ENCODE measurements around the gene KAT14. TPM values are rescaled to one million over a fixed set of nuclear protein-coding genes. Genes with fewer than 3 reads are reported as not detected.
A peak's percentile ranks its signal among the peaks of the same experiment; 100 is the strongest.

The KAT14 gene
- total RNA-seq, 1 experiment from 2014 or later: 83.2 TPM

- Histone ChIP-seq H3K9me3 (no peaks in the 10 kb centered on the region), H3K4me1 (peaks cover 17% of the 10 kb centered on the region), H3K4me3 (ENCODE audit: low read depth, low read length) (no peak overlapping the region), H3K36me3 (ENCODE audit: control insufficient read depth, insufficient read depth, low read length) (no peaks in the 10 kb centered on the region; the same call in 1 of the 2 replicates), H3K27me3 (replicated peaks; ENCODE audit: control insufficient read depth, insufficient read depth, low read length) (no peaks in the 10 kb centered on the region)
- no TSS peak for BruUV-seq (replicated peaks)
- intact Hi-C loops (cut with micrococcal nuclease; ENCODE audit: unreplicated experiment): no loop called here
- Mint-ChIP-seq H3K27me3 (ENCODE audit: insufficient read depth, unreplicated experiment) (no peaks in the 10 kb centered on the region), H3K4me1 (ENCODE audit: low read depth, unreplicated experiment) (peaks cover 36% of the 10 kb centered on the region), H3K9me3 (ENCODE audit: unreplicated experiment) (no peaks in the 10 kb centered on the region), H3K27ac (ENCODE audit: unreplicated experiment) (no peak overlapping the region), H3K36me3 (ENCODE audit: insufficient read depth, unreplicated experiment) (no peaks in the 10 kb centered on the region), H3K4me3 (ENCODE audit: unreplicated experiment) (no peak overlapping the region)
- ChIA-PET POLR2A (interaction anchor here (1.0 kb wide), 1 partner anchor 54 kb away, joined by 3 read pairs; no protein-coding TSS in a partner anchor), CTCF (interaction anchor here (0.6 to 0.8 kb wide), 2 partner anchors 56 to 95 kb away, joined by 3 read pairs; no protein-coding TSS in a partner anchor)
- peak; percentile 48 to 50 for DNase-seq
- TF ChIP-seq, protein P1, sequence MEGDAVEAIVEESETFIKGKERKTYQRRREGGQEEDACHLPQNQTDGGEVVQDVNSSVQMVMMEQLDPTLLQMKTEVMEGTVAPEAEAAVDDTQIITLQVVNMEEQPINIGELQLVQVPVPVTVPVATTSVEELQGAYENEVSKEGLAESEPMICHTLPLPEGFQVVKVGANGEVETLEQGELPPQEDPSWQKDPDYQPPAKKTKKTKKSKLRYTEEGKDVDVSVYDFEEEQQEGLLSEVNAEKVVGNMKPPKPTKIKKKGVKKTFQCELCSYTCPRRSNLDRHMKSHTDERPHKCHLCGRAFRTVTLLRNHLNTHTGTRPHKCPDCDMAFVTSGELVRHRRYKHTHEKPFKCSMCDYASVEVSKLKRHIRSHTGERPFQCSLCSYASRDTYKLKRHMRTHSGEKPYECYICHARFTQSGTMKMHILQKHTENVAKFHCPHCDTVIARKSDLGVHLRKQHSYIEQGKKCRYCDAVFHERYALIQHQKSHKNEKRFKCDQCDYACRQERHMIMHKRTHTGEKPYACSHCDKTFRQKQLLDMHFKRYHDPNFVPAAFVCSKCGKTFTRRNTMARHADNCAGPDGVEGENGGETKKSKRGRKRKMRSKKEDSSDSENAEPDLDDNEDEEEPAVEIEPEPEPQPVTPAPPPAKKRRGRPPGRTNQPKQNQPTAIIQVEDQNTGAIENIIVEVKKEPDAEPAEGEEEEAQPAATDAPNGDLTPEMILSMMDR (IDR thresholded peaks at IDR 0.05; ENCODE audit: insufficient read depth in 1 of 2, low read depth in 1 of 2, low read length in 1 of 2, severe bottlenecking in 1 of 2, unreplicated experiment in 1 of 2): peak in 1 of 2 experiments; percentile 51
Observed at GRCh38 chr20:18090044-18090443, 47.6 kb upstream of the KAT14 start.

DNA sequence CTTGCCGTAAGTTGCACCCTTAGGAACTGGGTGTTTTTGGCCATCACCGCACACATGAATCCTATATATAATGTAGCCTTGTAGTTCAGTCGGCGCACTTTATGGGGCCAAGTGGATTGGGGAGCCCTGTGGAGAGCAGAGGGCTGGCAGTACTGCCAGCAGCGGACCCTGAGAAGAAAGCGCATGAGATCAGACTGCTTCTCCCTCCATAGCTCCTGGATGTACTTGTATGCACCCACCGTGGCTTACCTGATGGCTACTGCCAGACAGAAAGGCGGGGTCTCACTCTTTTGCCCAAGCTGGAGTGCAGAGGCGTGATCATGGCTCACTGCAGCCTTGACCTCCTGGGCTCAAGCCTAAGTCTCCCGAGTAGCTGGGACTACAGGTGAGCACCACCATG lies 47.2 kb upstream of the KAT14 start:
- H3K4me1 ChIP-seq: peaks cover 17% of the 10 kb centered on the region
- no peak overlapping the region for H3K4me3 ChIP-seq (ENCODE audit: low read depth, low read length)
- H3K27me3 ChIP-seq (replicated peaks; ENCODE audit: control insufficient read depth, insufficient read depth, low read length): no peaks in the 10 kb centered on the region
- H3K4me3 Mint-ChIP-seq (ENCODE audit: unreplicated experiment): no peak overlapping the region
- no peaks in the 10 kb centered on the region for H3K27me3 Mint-ChIP-seq (ENCODE audit: insufficient read depth, unreplicated experiment)
- peaks cover 36% of the 10 kb centered on the region for H3K4me1 Mint-ChIP-seq (ENCODE audit: low read depth, unreplicated experiment)
- ChIA-PET CTCF (interaction anchor here (0.6 kb wide), 1 partner anchor 95 kb away, joined by 3 read pairs; no protein-coding TSS in a partner anchor), POLR2A (interaction anchor here (1.0 kb wide), 1 partner anchor 54 kb away, joined by 3 read pairs; no protein-coding TSS in a partner anchor)
- no peaks in the 10 kb centered on the region for H3K36me3 Mint-ChIP-seq (ENCODE audit: insufficient read depth, unreplicated experiment)
- no peaks in the 10 kb centered on the region for H3K9me3 ChIP-seq
- no peak overlapping the region for H3K27ac Mint-ChIP-seq (ENCODE audit: unreplicated experiment)
- H3K36me3 ChIP-seq (ENCODE audit: control insufficient read depth, insufficient read depth, low read length): no peaks in the 10 kb centered on the region; the same call in 1 of the 2 replicates
- no TSS peak for BruUV-seq (replicated peaks)
- TF ChIP-seq, protein P1 (IDR thresholded peaks at IDR 0.05; ENCODE audit: insufficient read depth in 1 of 2, low read depth in 1 of 2, low read length in 1 of 2, severe bottlenecking in 1 of 2, unreplicated experiment in 1 of 2): no peak
- intact Hi-C loops (cut with micrococcal nuclease; ENCODE audit: unreplicated experiment): no loop called here
- no peak for DNase-seq
- H3K9me3 Mint-ChIP-seq (ENCODE audit: unreplicated experiment): no peaks in the 10 kb centered on the region

- TF ChIP-seq, protein P1 (IDR thresholded peaks at IDR 0.05; ENCODE audit: insufficient read depth in 1 of 2, low read depth in 1 of 2, low read length in 1 of 2, severe bottlenecking in 1 of 2, unreplicated experiment in 1 of 2): no peak
- BruUV-seq (replicated peaks): no TSS peak
- Mint-ChIP-seq H3K4me1 (ENCODE audit: low read depth, unreplicated experiment) (peaks cover 36% of the 10 kb centered on the region), H3K27me3 (ENCODE audit: insufficient read depth, unreplicated experiment) (no peaks in the 10 kb centered on the region), H3K9me3 (ENCODE audit: unreplicated experiment) (no peaks in the 10 kb centered on the region), H3K4me3 (ENCODE audit: unreplicated experiment) (no peak overlapping the region), H3K27ac (ENCODE audit: unreplicated experiment) (no peak overlapping the region), H3K36me3 (ENCODE audit: insufficient read depth, unreplicated experiment) (no peaks in the 10 kb centered on the region)
- Histone ChIP-seq H3K4me3 (ENCODE audit: low read depth, low read length) (no peak overlapping the region), H3K9me3 (no peaks in the 10 kb centered on the region), H3K27me3 (replicated peaks; ENCODE audit: control insufficient read depth, insufficient read depth, low read length) (no peaks in the 10 kb centered on the region), H3K36me3 (ENCODE audit: control insufficient read depth, insufficient read depth, low read length) (no peaks in the 10 kb centered on the region; the same call in 1 of the 2 replicates), H3K4me1 (peaks cover 17% of the 10 kb centered on the region)
- DNase-seq: no peak
- ChIA-PET CTCF (no interaction called here), POLR2A (no interaction called here)
- intact Hi-C loops (cut with micrococcal nuclease; ENCODE audit: unreplicated experiment): no loop called here
Observed at GRCh38 chr20:18091623-18092022, 46.0 kb upstream of the KAT14 start.

Data from Caco-2 (cell line).